ENCODE measurements around the gene DSG4.

DSG4 gene

GRCh38 chr18:31451625-31452024 is 75.0 kb downstream of the DSG4 start:
- no peak for DNase-seq

- no peak for DNase-seq
Measured at GRCh38 chr18:31454066-31454708, 77.6 kb downstream of the DSG4 start.
